Measurements from ENCODE around the gene SLA2. TPM values are rescaled to one million over a fixed set of nuclear protein-coding genes. Genes with fewer than 3 reads are reported as not detected.

The SLA2 gene
- polyA plus RNA-seq, 1 of the 3 experiments (the other 2 are of a cell fraction), result not detected

GRCh38 chr20:36624068-36624943 is 21.7 kb downstream of the SLA2 start (continued):
- TF ChIP-seq RXRA (IDR thresholded peaks at IDR 0.05; ENCODE audit: borderline replicate concordance, low read depth), result no peak

- ChIA-PET POLR2A (no interaction called here), CTCF (interaction anchor here (1.1 to 2.5 kb wide), 3 partner anchors 11 to 150 kb away, joined by 3 to 9 read pairs (median 9); partner anchors contain the start of genes DSN1 and RAB5IF)
- no peaks in the 10 kb centered on the region for H3K27me3 ChIP-seq (ENCODE audit: insufficient read depth)
- H3F3A ChIP-seq (replicated peaks; ENCODE audit: insufficient read depth), result no peaks in the 10 kb centered on the region
- no peak overlapping the region for H3K4me2 ChIP-seq
- 86% methylated on average over 2 of the region's 2 CpGs for WGBS (ENCODE audit: low lambda C conversion rate)
- H3K36me3 ChIP-seq (replicated peaks in 1 of 2; ENCODE audit: control insufficient read depth in 1 of 2, insufficient read depth in 2 of 2, low read length in 1 of 2), result no peaks in the 10 kb centered on the region
- TF ChIP-seq REST (IDR thresholded peaks at IDR 0.05; ENCODE audit: low read depth, low read length) (no peak), RFX5 (IDR thresholded peaks at IDR 0.05; ENCODE audit: low read length) (no peak), RCOR1 (IDR thresholded peaks at IDR 0.05; ENCODE audit: low read length) (no peak), TAF1 (IDR thresholded peaks at IDR 0.05; ENCODE audit: borderline replicate concordance, low read depth, low read length) (no peak), EZH2phosphoT487 (IDR thresholded peaks at IDR 0.05; ENCODE audit: borderline replicate concordance, low read depth) (no peak), USF1 (IDR thresholded peaks at IDR 0.05; ENCODE audit: borderline replicate concordance, low read depth) (no peak), ZBTB33 (IDR thresholded peaks at IDR 0.05; ENCODE audit: borderline replicate concordance, low read depth) (no peak), MAX (IDR thresholded peaks at IDR 0.05; ENCODE audit: low read depth) (no peak), FOSL2 (IDR thresholded peaks at IDR 0.05; ENCODE audit: borderline replicate concordance, low read depth) (no peak), CTCF (IDR thresholded peaks at IDR 0.05) (no peak), CHD2 (IDR thresholded peaks at IDR 0.05; ENCODE audit: low read length, partially characterized antibody) (no peak), USF2 (IDR thresholded peaks at IDR 0.05; ENCODE audit: borderline replicate concordance, low read depth, low read length) (no peak)
- no peak overlapping the region for H3K27ac ChIP-seq (ENCODE audit: low read depth in 2 of 2, low read length in 1 of 2)
- H3K9ac ChIP-seq, result no peak overlapping the region
- no peaks in the 10 kb centered on the region for H3K9me3 ChIP-seq
- no peak overlapping the region for H2AFZ ChIP-seq (ENCODE audit: low read depth)
- no peaks in the 10 kb centered on the region for H3K9me2 ChIP-seq
- no peak for DNase-seq
- H3K4me3 ChIP-seq (ENCODE audit: low read depth in 2 of 2, low read length in 1 of 2), result no peak overlapping the region
- no peaks in the 10 kb centered on the region for H4K20me1 ChIP-seq (ENCODE audit: insufficient read depth)
- H3K4me1 ChIP-seq (ENCODE audit: control insufficient read depth in 1 of 2, insufficient read depth in 2 of 2, low read depth in 1 of 2, low read length in 1 of 2), result no peaks in the 10 kb centered on the region
- H3K79me2 ChIP-seq (ENCODE audit: insufficient read depth), result no peaks in the 10 kb centered on the region
These were observed 22.6 kb downstream of the SLA2 start for GRCh38 chr20:36623444-36623843.
